ENCODE data around the gene C1orf210.

- no peak for TF ChIP-seq EZH2 (IDR thresholded peaks at IDR 0.05; ENCODE audit: insufficient read depth, poor library complexity, severe bottlenecking)
- no peak for TF ChIP-seq EZH2phosphoT487 (IDR thresholded peaks at IDR 0.05; ENCODE audit: insufficient read depth, low read depth)
These were observed 33.2 kb downstream of the C1orf210 start for GRCh38 chr1:43252225-43252624.
